HepG2 (cell line): ENCODE measurements around the gene SLC7A10. TPM values are rescaled to one million over a fixed set of nuclear protein-coding genes. Genes with fewer than 3 reads are reported as not detected.

Experiments used
- FOSL2 ChIP-seq: sonication (generic); formaldehyde crosslinking; IDR thresholded peaks from 2 replicates; pipeline ENCODE4 v1.4.0; 2020; ENCODE audit warnings: missing genetic modification reagents
- ISX ChIP-seq: sonication (generic); formaldehyde crosslinking; conservative IDR thresholded peaks from 2 replicates; pipeline ENCODE4 v1.5.0; 2020; ENCODE audit warnings: missing genetic modification reagents
- KDM2A ChIP-seq: sonication (generic); formaldehyde crosslinking; IDR thresholded peaks from 2 replicates; pipeline ENCODE4 v1.4.0; 2020; ENCODE audit warnings: low read depth, missing genetic modification reagents, borderline replicate concordance
- LBX2 ChIP-seq: sonication (generic); formaldehyde crosslinking; IDR thresholded peaks from 2 replicates; pipeline ENCODE4 v1.5.0; 2020; ENCODE audit warnings: missing genetic modification reagents, mild to moderate bottlenecking, borderline replicate concordance
- MAFK ChIP-seq, 2 experiments: IDR thresholded peaks in 1 of 2; conservative IDR thresholded peaks in 1 of 2; 2 replicates each; pipeline ENCODE4 v1.6.1; 2011; ENCODE audit warnings: improper control_type of control experiment in 2 of 2, low read length in 2 of 2
- POGK ChIP-seq: sonication (generic); formaldehyde crosslinking; conservative IDR thresholded peaks from 2 replicates; pipeline ENCODE4 v1.8.0; 2022; ENCODE audit warnings: mild to moderate bottlenecking, moderate library complexity, missing genetic modification reagents
- RORA ChIP-seq: sonication (generic); formaldehyde crosslinking; IDR thresholded peaks from 2 replicates; pipeline ENCODE4 v1.5.0; 2020; ENCODE audit warnings: mild to moderate bottlenecking, missing genetic modification reagents, moderate library complexity
- SAP130 ChIP-seq: IDR thresholded peaks from 2 replicates; pipeline ENCODE4 v1.6.1; 2016; ENCODE audit warnings: low read depth
- XRCC5 ChIP-seq: fragments of 200-400 bp; formaldehyde crosslinking; optimal IDR thresholded peaks from 2 replicates; pipeline ENCODE3; 2017; ENCODE audit warnings: mild to moderate bottlenecking, low read length
- ZBTB38 ChIP-seq: sonication (generic); formaldehyde crosslinking; IDR thresholded peaks from 2 replicates; pipeline ENCODE4 v1.5.1; 2020; ENCODE audit warnings: mild to moderate bottlenecking, missing genetic modification reagents
- ZBTB42 ChIP-seq: sonication (generic); formaldehyde crosslinking; IDR thresholded peaks from 2 replicates; pipeline ENCODE4 v1.5.0; 2020; ENCODE audit warnings: mild to moderate bottlenecking, missing genetic modification reagents
- ZC3H4 ChIP-seq: sonication (generic); formaldehyde crosslinking; IDR thresholded peaks from 2 replicates; pipeline ENCODE4 v1.4.0; 2020; ENCODE audit warnings: missing genetic modification reagents, borderline replicate concordance
- ZFX ChIP-seq: sonication (generic); formaldehyde crosslinking; IDR thresholded peaks from 2 replicates; pipeline ENCODE4 v1.4.0; 2020; ENCODE audit warnings: mild to moderate bottlenecking, low read depth, missing genetic modification reagents, moderate library complexity
- ZNF768 ChIP-seq: sonication (generic); formaldehyde crosslinking; IDR thresholded peaks from 2 replicates; pipeline ENCODE4 v1.4.0; 2020; ENCODE audit warnings: missing genetic modification reagents
- ZNF780A ChIP-seq: sonication (generic); formaldehyde crosslinking; IDR thresholded peaks from 2 replicates; pipeline ENCODE4 v1.8.0; 2022; ENCODE audit warnings: mild to moderate bottlenecking, missing genetic modification reagents, moderate library complexity
- polyA plus RNA-seq, 8 experiments: library from polyadenylated mRNA; depleted of rRNA in 3 of 8; stranded (reverse) in 7 of 8; unstranded in 1 of 8; fragments of >200 nt; fragmentation: Illumina TruSeq in 4 of 8; extraction: Trizol in 4 of 8; gene quantifications; 2 replicates each; pipeline versions ENCODE4 v1.2.1 to v1.2.3, GENCODE V29; 2011 to 2016; ENCODE audit warnings: low read depth in 4 of 8, missing spikeins in 1 of 8, mixed read lengths in 1 of 8; ENCODE audit not compliant: insufficient read depth in 1 of 8
- total RNA-seq, 5 experiments: library from RNA; depleted of rRNA; stranded (reverse); fragments of >200 nt; fragmentation: Illumina TruSeq; extraction: Trizol; gene quantifications; 2 replicates each; pipeline ENCODE4 v1.2.3, GENCODE V29; 2016; ENCODE audit warnings: low read depth in 1 of 5
- TF ChIP-seq, protein P1 (sequence below): sonication (generic); formaldehyde crosslinking; IDR thresholded peaks from 2 replicates; pipeline ENCODE4 v1.4.0; 2020; ENCODE audit warnings: mild to moderate bottlenecking, missing genetic modification reagents

The SLC7A10 gene
- total and polyA plus RNA-seq, 2 of the 13 experiments (the other 11 are each of a cell fraction or from before 2014, with no cell fraction given): 1.1 to 2.2 TPM

GRCh38 chr19:33219261-33219815 lies 6.3 kb downstream of the SLC7A10 start (continued):
- TF ChIP-seq ZNF768 (CRISPR knock-in tag) (no peak), RORA (CRISPR knock-in tag) (no peak), MAFK (conservative IDR thresholded peaks at IDR 0.05 in 1 of 2, IDR thresholded peaks at IDR 0.05 in 1 of 2; ENCODE audit: low read length in 2 of 2) (no peak), LBX2 (CRISPR knock-in tag) (no peak), FOSL2 (CRISPR knock-in tag) (peak; percentile 36; the same call in 1 of the 2 replicates), XRCC5 (peak; percentile 56), ZBTB38 (CRISPR knock-in tag) (0 out of 2 replicates have a peak, but pooled peaks have one; percentile 26), POGK (CRISPR knock-in tag) (no peak), ZFX (0 out of 2 replicates have a peak, but pooled peaks have one; percentile 24), ZBTB42 (no peak), ZNF780A (CRISPR knock-in tag) (no peak), ZC3H4 (CRISPR knock-in tag) (no peak), SAP130 (no peak), ISX (no peak), KDM2A (CRISPR knock-in tag) (0 out of 2 replicates have a peak, but pooled peaks have one; percentile 20)
- TF ChIP-seq, protein P1, sequence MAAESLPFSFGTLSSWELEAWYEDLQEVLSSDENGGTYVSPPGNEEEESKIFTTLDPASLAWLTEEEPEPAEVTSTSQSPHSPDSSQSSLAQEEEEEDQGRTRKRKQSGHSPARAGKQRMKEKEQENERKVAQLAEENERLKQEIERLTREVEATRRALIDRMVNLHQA (CRISPR knock-in tag): no peak
